Tibial artery (tissue), 4 donors: ENCODE results near the gene BORCS6.

ENCODE experiments used
- DNase-seq, 2 donors: peaks; one replicate each; pipeline ENCODE4 v3.0.0-alpha.2; 2019
- H3K27ac ChIP-seq, 2 donors: fragments of 200-600 bp; sonication (generic) in 1 of 2; 1 replicate in 1 of 2; 2 replicates in 1 of 2; pipeline ENCODE4 v1.5.1; 2018 to 2019; ENCODE audit warnings: mild to moderate bottlenecking in 1 of 2
- H3K27me3 ChIP-seq, 2 donors: fragments of 200-600 bp; sonication (generic) in 1 of 2; one replicate each; pipeline versions ENCODE4 v1.5.1 to v1.6.0; 2016 to 2019
- H3K36me3 ChIP-seq, 3 donors: fragments of 200-600 bp; sonication (generic) in 2 of 3; one replicate each; pipeline ENCODE4 v1.5.1; 2016 to 2019; ENCODE audit warnings: mild to moderate bottlenecking in 2 of 3
- H3K4me1 ChIP-seq, 4 donors: fragments of 200-600 bp; sonication (generic) in 2 of 4; 1 replicate in 3 of 4; 2 replicates in 1 of 4; pipeline ENCODE4 v1.5.1; 2016 to 2019
- H3K4me3 ChIP-seq, 2 donors: fragments of 200-600 bp; sonication (generic) in 1 of 2; 1 replicate in 1 of 2; 2 replicates in 1 of 2; pipeline ENCODE4 v1.5.1; 2018 to 2019; ENCODE audit warnings: mild to moderate bottlenecking in 2 of 2
- H3K9me3 ChIP-seq, 3 donors: fragments of 200-600 bp; sonication (generic) in 1 of 3; one replicate each; pipeline ENCODE4 v1.5.1; 2016 to 2019
- intact Hi-C: fragments of 100-400 bp; cut with DNase I; formaldehyde crosslinking; loops from one replicate; pipeline ENCODE4 v1.15.0; 2023; ENCODE audit warnings: low total_unique reads
- TF ChIP-seq, protein P1 (sequence below), 2 experiments: fragments of 200-600 bp in 1 of 2; fragments of 450-650 bp in 1 of 2; IDR thresholded peaks; one replicate each; pipeline ENCODE4 v1.5.1; 2017 to 2019; ENCODE audit warnings: antibody characterized with exemption in 2 of 2, mild to moderate bottlenecking in 1 of 2, moderate library complexity in 1 of 2

Gene BORCS6

DNA sequence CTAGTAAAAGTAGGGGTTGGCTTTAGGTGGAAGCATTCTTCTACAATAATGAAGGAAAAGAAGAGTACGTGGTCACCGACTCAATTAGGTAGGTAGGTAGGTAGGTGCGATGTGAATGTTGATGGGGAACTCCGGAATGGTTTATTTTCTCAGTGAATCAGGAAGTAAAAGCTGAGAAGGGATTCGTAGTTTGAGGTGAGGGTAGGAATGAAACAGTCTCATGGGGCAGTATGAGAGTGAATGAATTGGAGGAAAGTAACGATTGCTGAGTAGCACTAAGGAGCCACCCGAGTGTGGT is 51.7 kb downstream of the BORCS6 start:
- intact Hi-C loops, result no loop called here
- TF ChIP-seq, protein P1, sequence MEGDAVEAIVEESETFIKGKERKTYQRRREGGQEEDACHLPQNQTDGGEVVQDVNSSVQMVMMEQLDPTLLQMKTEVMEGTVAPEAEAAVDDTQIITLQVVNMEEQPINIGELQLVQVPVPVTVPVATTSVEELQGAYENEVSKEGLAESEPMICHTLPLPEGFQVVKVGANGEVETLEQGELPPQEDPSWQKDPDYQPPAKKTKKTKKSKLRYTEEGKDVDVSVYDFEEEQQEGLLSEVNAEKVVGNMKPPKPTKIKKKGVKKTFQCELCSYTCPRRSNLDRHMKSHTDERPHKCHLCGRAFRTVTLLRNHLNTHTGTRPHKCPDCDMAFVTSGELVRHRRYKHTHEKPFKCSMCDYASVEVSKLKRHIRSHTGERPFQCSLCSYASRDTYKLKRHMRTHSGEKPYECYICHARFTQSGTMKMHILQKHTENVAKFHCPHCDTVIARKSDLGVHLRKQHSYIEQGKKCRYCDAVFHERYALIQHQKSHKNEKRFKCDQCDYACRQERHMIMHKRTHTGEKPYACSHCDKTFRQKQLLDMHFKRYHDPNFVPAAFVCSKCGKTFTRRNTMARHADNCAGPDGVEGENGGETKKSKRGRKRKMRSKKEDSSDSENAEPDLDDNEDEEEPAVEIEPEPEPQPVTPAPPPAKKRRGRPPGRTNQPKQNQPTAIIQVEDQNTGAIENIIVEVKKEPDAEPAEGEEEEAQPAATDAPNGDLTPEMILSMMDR (IDR thresholded peaks at IDR 0.05), result no peak

More for the DNA sequence above, 51.7 kb downstream of the BORCS6 start:
- peak overlapping the region; percentile 81 to 83 for H3K27ac ChIP-seq
- H3K36me3 ChIP-seq, result peaks cover 39 to 42% (median 41%) of the 10 kb centered on the region in 3 donors
- no peaks in the 10 kb centered on the region for H3K9me3 ChIP-seq
- no peak for DNase-seq
- no peaks in the 10 kb centered on the region for H3K27me3 ChIP-seq
- peaks cover 0 to 46% (median 21%) of the 10 kb centered on the region in 4 donors for H3K4me1 ChIP-seq
- H3K4me3 ChIP-seq, result peak overlapping the region in 1 of 2 donors; percentile 22
